ENCODE measurements around the gene SART3.

DNA sequence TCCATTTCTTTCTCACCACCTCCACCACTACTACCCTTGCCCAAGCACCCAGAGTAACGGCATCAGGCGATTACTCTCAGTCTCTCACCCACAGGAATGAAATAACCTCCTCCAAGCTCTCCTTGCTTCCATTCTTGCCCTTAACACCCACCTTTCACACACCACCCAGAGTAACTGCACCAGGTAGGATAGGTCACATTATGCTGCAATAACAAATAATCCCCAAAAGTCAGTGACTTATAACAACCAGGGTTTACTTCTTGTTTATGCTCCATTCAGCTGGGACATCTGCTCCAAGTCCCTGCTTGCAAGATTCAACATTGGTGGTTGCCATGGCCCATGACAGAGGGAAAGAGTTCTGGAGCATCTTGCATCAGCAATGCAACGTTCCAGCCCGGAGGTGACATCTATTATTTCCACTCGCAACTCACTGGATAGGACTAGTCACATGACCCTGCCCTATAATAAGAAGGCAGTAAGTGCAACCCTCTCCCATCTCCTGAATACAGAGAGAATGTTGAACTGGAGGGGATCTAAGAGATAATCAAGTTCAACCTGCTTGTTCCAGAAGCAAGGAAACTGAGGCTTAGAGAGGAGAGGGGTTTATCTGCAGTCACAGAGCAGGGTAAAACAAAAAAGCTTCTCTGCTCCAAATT is 87.4 kb downstream of the SART3 start:
- TF ChIP-seq, protein P1, sequence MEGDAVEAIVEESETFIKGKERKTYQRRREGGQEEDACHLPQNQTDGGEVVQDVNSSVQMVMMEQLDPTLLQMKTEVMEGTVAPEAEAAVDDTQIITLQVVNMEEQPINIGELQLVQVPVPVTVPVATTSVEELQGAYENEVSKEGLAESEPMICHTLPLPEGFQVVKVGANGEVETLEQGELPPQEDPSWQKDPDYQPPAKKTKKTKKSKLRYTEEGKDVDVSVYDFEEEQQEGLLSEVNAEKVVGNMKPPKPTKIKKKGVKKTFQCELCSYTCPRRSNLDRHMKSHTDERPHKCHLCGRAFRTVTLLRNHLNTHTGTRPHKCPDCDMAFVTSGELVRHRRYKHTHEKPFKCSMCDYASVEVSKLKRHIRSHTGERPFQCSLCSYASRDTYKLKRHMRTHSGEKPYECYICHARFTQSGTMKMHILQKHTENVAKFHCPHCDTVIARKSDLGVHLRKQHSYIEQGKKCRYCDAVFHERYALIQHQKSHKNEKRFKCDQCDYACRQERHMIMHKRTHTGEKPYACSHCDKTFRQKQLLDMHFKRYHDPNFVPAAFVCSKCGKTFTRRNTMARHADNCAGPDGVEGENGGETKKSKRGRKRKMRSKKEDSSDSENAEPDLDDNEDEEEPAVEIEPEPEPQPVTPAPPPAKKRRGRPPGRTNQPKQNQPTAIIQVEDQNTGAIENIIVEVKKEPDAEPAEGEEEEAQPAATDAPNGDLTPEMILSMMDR (IDR thresholded peaks at IDR 0.05), result no peak
- TF ChIP-seq EZH2 (IDR thresholded peaks at IDR 0.05) (no peak), EZH2phosphoT487 (IDR thresholded peaks at IDR 0.05) (no peak)

Measured in neural progenitor cell (in vitro differentiated cells).